Chondrocyte (in vitro differentiated cells): ENCODE data around the gene TAF11. TPM values are rescaled to one million over a fixed set of nuclear protein-coding genes. Genes with fewer than 3 reads are reported as not detected.

Experiments used
- DNase-seq: peaks from one replicate; pipeline ENCODE4 v3.0.0; 2021; ENCODE audit warnings: mixed read lengths, low spot score
- H3K27ac Mint-ChIP-seq: one replicate; pipeline ENCODE4 v1.8.0; 2021; ENCODE audit warnings: mild to moderate bottlenecking, moderate library complexity, mixed read lengths; ENCODE audit not compliant: unreplicated experiment
- H3K27me3 Mint-ChIP-seq: 2 replicates; pipeline ENCODE4 v1.8.0; 2021; ENCODE audit warnings: low read depth, mixed read lengths
- H3K36me3 Mint-ChIP-seq: 2 replicates; pipeline ENCODE4 v1.8.0; 2021; ENCODE audit warnings: low read depth, mixed read lengths
- H3K4me1 Mint-ChIP-seq: 2 replicates; pipeline ENCODE4 v1.8.0; 2021; ENCODE audit warnings: low read depth, mild to moderate bottlenecking, mixed read lengths
- H3K4me3 Mint-ChIP-seq: one replicate; pipeline ENCODE4 v1.8.0; 2021; ENCODE audit warnings: mild to moderate bottlenecking, moderate library complexity, mixed read lengths; ENCODE audit not compliant: unreplicated experiment
- H3K9me3 Mint-ChIP-seq: 2 replicates; pipeline ENCODE4 v1.8.0; 2021; ENCODE audit warnings: low read depth, mixed read lengths
- total RNA-seq: library from RNA; stranded (reverse); gene quantifications from 3 replicates; pipeline ENCODE4 v1.2.1, GENCODE V29; 2021
- TF ChIP-seq, protein P1 (sequence below): fragments of 200-600 bp; sonication (generic); IDR thresholded peaks from 2 replicates; pipeline ENCODE4 v1.5.0; 2021; ENCODE audit warnings: antibody characterized with exemption, mild to moderate bottlenecking, moderate library complexity

Gene TAF11
- total RNA-seq, 1 donor from 2014 or later: 30.5 TPM

GRCh38 chr6:34928695-34929094 is 40.9 kb upstream of the TAF11 start:
- peaks cover 9% of the 10 kb centered on the region for H3K4me1 Mint-ChIP-seq
- H3K27ac Mint-ChIP-seq: no peak overlapping the region
- H3K9me3 Mint-ChIP-seq: no peaks in the 10 kb centered on the region

DNA sequence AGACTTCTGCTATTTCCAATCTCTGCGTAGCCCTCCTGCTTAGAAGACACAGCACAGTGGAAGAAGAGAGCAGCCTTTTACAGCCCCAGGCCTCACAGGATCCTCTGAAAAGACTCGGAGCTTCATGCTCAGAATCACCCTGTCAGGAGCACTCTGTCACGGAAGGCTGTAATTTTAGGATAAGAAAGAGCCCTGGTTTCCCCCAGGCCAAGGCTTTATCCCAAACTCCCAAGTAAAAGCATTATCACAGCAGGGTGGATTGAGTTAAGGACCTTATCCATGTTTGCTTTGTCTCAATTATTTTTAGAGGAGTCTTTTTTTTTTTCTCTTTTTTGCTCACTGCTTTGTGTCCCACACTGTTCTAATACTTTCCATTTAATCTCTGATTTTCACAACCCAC is 40.4 kb upstream of the TAF11 start:
- no peaks in the 10 kb centered on the region for H3K36me3 Mint-ChIP-seq
- TF ChIP-seq, protein P1, sequence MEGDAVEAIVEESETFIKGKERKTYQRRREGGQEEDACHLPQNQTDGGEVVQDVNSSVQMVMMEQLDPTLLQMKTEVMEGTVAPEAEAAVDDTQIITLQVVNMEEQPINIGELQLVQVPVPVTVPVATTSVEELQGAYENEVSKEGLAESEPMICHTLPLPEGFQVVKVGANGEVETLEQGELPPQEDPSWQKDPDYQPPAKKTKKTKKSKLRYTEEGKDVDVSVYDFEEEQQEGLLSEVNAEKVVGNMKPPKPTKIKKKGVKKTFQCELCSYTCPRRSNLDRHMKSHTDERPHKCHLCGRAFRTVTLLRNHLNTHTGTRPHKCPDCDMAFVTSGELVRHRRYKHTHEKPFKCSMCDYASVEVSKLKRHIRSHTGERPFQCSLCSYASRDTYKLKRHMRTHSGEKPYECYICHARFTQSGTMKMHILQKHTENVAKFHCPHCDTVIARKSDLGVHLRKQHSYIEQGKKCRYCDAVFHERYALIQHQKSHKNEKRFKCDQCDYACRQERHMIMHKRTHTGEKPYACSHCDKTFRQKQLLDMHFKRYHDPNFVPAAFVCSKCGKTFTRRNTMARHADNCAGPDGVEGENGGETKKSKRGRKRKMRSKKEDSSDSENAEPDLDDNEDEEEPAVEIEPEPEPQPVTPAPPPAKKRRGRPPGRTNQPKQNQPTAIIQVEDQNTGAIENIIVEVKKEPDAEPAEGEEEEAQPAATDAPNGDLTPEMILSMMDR: no peak

More at GRCh38 chr6:34928695-34929094, 40.9 kb upstream of the TAF11 start:
- no peak for DNase-seq
- TF ChIP-seq, protein P1: no peak
- Mint-ChIP-seq H3K4me3 (no peak overlapping the region), H3K36me3 (no peaks in the 10 kb centered on the region), H3K27me3 (no peaks in the 10 kb centered on the region)

GRCh38 chr6:34926655-34927054 is 38.8 kb upstream of the TAF11 start:
- Mint-ChIP-seq H3K9me3 (no peaks in the 10 kb centered on the region), H3K4me3 (no peak overlapping the region), H3K27ac (no peak overlapping the region), H3K36me3 (no peaks in the 10 kb centered on the region), H3K4me1 (peaks cover 8% of the 10 kb centered on the region), H3K27me3 (no peaks in the 10 kb centered on the region)
- TF ChIP-seq, protein P1: no peak
- no peak for DNase-seq

More for the DNA sequence above, 40.4 kb upstream of the TAF11 start:
- H3K4me3 Mint-ChIP-seq: no peak overlapping the region
- H3K9me3 Mint-ChIP-seq: no peaks in the 10 kb centered on the region
- no peaks in the 10 kb centered on the region for H3K27me3 Mint-ChIP-seq
- no peak overlapping the region for H3K27ac Mint-ChIP-seq
- DNase-seq: no peak
- H3K4me1 Mint-ChIP-seq: peaks cover 8% of the 10 kb centered on the region

DNA sequence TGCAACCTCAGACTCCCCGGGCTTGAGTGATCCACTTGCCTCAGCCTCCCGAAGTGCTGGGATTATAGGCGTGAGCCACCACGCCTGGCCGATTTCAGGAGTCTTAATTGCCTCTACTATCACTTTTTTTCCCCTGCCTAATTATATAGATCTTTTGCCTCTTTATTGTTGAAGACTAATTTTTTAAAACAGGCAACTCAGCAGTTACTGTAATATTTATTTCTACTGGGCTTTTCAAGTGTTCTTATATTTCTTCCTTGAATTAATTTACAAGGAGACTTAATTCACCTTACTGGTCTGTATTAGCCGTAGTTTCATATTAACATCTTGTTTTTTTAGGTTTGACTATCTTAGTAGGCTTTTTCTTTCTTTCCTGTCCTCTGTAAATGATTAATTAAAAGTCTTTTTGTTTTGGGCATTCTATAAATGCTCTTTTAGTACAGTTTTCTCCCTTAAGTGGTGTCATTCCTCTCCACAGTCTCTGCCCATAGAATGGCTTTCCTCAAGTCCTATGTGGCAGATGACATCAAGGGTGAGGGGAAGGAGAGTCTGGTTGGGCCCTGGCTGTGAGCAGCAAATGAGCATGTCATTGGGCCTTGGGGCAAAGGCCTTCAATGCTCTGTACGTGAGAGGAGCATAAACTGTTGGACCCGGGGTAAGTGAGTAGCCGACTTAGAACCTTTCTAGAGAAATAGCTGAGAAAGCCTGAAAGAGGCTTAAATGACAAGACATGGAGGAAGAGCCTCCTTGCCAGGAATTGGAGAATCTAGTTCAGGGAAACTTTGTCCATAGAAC is 37.2 kb upstream of the TAF11 start:
- H3K4me3 Mint-ChIP-seq: no peak overlapping the region
- no peaks in the 10 kb centered on the region for H3K9me3 Mint-ChIP-seq
- TF ChIP-seq, protein P1: no peak
- peaks cover 8% of the 10 kb centered on the region for H3K4me1 Mint-ChIP-seq
- H3K36me3 Mint-ChIP-seq: no peaks in the 10 kb centered on the region
- no peaks in the 10 kb centered on the region for H3K27me3 Mint-ChIP-seq
- no peak overlapping the region for H3K27ac Mint-ChIP-seq
- no peak for DNase-seq

GRCh38 chr6:34922177-34922663 is 34.4 kb upstream of the TAF11 start:
- Mint-ChIP-seq H3K27ac (no peak overlapping the region), H3K4me3 (no peak overlapping the region), H3K27me3 (no peaks in the 10 kb centered on the region), H3K9me3 (no peaks in the 10 kb centered on the region), H3K4me1 (peaks cover 12% of the 10 kb centered on the region), H3K36me3 (no peaks in the 10 kb centered on the region)
- no peak for DNase-seq
- TF ChIP-seq, protein P1: no peak
